Activated naive CD4-positive, alpha-beta T cell (primary cell): ENCODE measurements around the gene ZBTB26.

Experiments used
- DNase-seq, 4 experiments: peaks; one replicate each; lab custom pipeline; 2025; lab: John Stamatoyannopoulos, UW

The ZBTB26 gene

GRCh38 chr9:122931226-122932121, at the start of gene ZBTB26:
ZBTB26 (minus strand) TSS chr9:122931512; CDS start chr9:122919934, 11,578 bp downstream.
- peak; percentile 53 to 77 (median 68) for DNase-seq

- no peak for DNase-seq
Observed at GRCh38 chr9:122978601-122979000, 47.3 kb upstream of the ZBTB26 start.

DNA sequence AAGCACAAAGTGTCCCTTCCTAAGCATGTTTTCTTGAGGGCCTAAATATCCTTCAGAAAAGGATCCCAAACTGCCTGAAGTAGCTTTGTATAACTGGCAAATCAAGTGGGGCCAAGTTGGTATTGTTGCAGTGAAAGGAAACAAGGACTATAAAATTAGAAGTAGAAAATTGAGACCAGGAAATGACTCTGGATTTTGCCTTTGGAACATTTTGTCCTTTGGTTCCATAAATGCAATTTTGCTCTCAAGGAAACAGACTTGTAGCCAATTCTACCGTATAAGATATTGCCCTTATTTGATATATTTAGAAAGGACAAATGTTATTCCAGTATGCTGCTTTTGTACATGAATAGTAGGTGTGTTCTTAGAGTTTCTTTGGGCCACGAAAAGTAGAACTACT, 43.9 kb upstream of the ZBTB26 start:
- DNase-seq: no peak

- no peak for DNase-seq
Observed at GRCh38 chr9:122961139-122961538, 29.8 kb upstream of the ZBTB26 start.

DNA sequence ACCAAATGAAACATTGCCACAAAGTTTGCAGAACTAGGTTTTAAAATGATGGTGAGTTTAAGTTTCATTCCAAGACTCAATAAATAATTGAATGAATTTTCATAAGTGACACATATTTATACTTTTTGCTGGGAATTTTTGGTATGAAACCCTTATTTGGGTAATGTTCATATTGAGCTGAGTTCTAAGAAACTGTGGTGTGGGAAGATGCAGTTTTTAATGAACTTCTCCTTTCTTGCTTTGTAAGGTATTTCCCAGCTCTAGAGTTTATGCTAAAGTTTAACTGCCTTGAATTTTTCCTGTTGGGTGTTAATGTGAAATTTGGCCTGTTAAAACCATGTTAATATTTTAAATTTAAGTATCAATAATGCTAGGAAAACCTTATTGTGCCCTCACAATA, 24.6 kb upstream of the ZBTB26 start:
- no peak for DNase-seq

DNA sequence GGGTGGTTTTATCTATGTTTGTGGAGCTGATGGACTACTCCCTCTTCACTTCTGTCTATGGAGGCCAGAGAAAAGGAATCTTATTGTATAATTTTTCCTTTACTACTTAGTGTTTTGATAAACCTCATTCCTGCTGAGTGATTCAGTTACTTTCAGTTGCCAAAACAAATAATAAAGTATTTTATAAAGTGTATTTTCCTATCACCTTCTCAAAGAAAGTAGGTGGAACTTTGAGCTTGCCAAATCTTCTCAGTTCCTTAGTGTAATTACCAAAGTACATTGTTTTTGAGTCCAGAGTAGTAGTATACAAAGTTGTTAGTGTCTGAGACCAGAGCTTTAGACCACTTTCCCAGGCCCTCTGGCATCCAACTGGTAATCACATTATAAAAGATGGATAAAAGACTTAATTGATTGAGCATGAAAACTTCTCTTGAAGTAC, 23.0 kb upstream of the ZBTB26 start:
- no peak for DNase-seq

- DNase-seq: no peak
Observed at GRCh38 chr9:122951056-122951455, 19.7 kb upstream of the ZBTB26 start.

GRCh38 chr9:122950263-122950662, 19.0 kb upstream of the ZBTB26 start:
- DNase-seq: no peak

DNA sequence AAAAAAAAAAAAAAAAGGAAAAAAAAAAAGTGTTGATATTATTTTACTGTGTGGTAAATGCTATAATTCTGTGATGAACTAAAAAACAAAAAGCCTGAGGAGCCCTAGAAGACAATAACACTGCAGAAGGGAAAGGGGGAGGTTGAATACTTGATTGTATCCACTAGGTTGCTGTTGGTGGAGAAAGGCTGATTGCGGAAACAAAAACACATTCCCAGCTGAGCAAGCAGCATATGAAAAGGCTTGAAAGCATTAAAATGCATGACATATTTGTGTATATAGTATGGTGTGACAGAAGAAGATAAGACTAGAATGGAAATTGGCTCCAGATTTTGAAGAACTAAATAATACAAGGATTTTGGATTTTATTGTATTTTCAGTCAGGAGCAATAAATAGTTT, 18.4 kb upstream of the ZBTB26 start:
- DNase-seq: no peak

GRCh38 chr9:122948313-122948712, 17.0 kb upstream of the ZBTB26 start:
- DNase-seq: no peak

DNA sequence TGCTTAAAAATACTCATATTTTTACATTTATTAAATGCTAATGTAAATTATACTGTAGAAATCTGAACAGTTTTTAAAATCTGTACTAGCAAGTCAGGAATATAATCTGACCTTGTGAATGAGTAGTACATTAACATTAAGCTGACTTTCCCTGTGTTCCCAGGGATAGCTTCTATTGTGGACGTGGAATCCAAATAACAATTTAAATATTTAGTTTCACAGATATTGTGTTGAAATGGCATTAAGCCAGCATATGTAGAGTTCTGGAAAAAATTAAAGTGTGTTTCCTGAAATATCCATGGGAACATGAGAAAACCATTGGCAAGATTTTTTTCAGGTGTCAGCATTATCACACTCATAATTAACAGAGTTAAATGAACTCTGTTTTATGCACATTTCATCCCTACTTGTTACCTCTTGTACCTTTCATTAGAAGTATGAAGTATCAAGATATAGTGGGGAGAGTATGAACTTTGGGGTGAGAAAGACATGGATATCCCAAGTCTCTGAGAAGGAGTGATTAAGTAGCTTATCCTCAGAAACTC, 15.2 kb upstream of the ZBTB26 start:
- DNase-seq: no peak

- DNase-seq: no peak
Observed at GRCh38 chr9:122944960-122945888, 13.9 kb upstream of the ZBTB26 start.

- DNase-seq: no peak
Observed at GRCh38 chr9:122941582-122942234, 10.4 kb upstream of the ZBTB26 start.

DNA sequence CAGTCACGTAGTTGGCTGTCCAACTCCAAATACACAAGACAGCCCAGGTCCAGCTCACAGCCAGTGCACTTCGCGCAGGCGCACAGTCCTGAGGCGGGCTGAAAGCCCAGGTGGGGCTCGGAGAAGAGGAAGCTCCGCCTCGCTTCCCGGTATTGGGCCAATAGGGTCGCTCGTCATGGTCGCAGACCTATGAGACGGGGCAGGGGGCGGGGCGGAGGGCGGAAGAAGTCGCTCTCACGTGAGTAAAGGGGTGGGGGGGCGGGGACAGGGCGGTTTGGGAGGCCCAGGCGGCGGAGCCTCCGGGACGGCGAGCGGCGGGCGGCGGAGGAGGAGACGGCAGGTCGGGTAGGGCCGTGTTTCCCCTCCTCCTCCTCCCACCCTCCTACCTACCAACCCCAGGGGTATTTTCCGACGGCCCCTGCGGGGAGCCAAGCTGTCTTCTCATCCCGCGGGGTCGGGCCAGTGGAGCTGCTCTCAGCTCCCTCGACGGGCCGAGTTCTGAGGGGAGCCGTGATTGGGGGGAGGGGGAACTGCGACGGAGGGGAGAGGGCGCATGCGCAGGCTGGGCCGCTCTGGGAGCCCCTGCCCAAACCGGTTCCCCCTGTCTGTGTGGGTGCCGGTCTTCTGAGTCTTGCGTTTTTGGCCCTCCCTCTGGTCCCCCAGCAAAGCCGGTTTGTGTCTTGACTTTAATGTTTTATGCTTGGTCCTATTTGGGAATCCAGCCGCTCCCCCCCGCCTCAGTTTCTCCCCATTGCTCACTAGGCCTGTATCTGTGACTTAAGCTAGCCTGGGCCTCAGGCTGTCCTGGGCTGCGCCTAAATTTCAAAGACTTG, 9.7 kb upstream of the ZBTB26 start, which contains the start of gene RABGAP1:
RABGAP1 (plus strand) TSS at position 272 of the 833 bp plus-strand sequence. CDS start 16,040 bp downstream, outside the sequence.
- peak; percentile 88 to 98 (median 96) for DNase-seq

- DNase-seq: no peak
Observed at GRCh38 chr9:122940454-122940748, 9.1 kb upstream of the ZBTB26 start.

DNA sequence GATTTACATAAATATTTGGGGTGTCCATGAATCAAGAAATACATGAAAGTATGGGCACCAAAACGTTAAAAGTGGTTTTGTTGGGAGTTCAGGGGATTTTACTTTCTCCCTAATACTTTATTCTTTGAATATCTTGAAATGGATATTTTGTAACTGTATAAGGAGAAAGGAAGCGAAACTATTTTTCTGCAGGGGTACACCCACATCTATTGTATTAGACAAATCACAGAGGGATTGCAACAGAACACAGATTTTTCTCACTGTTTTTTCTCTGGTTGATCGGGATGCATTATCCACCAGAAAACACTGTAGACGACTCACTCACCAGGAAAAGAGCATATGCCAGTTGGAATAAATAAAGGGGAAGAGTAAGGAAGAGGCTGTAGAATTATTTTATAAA, 8.3 kb upstream of the ZBTB26 start:
- no peak for DNase-seq

- DNase-seq: no peak
Observed at GRCh38 chr9:122936883-122937282, 5.6 kb upstream of the ZBTB26 start.

DNA sequence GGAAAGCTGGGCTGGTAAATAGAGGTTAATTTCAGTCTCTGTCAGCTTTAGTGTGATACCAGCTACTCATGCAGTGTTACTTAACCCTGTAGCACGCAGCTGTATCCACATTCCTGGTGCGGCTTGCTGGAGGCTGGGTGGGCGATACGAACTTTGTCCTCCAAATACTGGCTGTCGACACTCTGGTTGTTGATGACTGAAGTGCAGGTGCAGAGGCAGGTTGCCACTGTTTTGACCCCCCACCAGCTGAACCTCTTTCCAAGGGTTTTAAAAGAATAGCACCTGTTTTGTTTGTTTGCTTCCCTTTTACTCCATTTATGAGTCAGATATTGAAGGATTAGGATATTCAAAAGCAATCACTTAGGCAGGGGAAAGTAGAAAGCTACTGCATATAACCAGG, 5.2 kb upstream of the ZBTB26 start:
- no peak for DNase-seq

- no peak for DNase-seq
Observed at GRCh38 chr9:122930541-122931225, 629 bp downstream of the ZBTB26 start.

DNA sequence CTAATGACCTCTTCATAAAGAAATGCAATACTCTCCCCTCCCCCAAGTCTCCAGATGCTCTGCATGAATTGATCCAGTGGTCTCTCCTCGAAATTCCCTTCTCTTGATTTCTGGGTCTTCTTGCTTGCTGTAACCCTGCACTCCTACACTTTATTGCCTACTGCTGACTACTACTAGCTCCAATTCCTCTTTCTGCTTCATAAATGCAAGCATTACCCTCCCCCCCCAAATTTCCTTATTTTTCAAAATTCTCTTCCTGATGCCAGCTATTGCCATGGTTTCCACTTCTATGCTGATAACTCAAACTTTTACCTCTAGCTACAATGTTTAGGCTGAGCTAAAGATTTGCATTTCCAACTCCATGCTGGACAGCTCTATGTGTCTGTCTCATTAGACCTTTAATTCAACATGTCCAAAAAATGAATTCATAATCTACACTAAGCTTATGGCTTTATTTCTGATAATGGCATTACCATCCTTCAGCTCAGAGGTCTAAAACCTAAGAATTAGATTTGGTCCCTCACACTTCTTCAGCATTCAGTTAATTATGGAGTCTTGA, 1.4 kb downstream of the ZBTB26 start:
- no peak for DNase-seq
